MV-4-11 (cell line): ENCODE measurements around the gene LIG1.

ENCODE experiments used
- DNase-seq: peaks from one replicate; lab custom pipeline; 2025; lab: John Stamatoyannopoulos, UW

Gene LIG1

GRCh38 chr19:48181505-48181904 is 11.4 kb upstream of the LIG1 start:
- DNase-seq, result no peak

GRCh38 chr19:48176226-48176625 is 6.1 kb upstream of the LIG1 start:
- no peak for DNase-seq

- no peak for DNase-seq
Measured at GRCh38 chr19:48175578-48175977, 5.4 kb upstream of the LIG1 start.

GRCh38 chr19:48174445-48175030 is 4.4 kb upstream of the LIG1 start:
- DNase-seq, result peak; percentile 36

- no peak for DNase-seq
Measured at GRCh38 chr19:48171710-48172109, 1.6 kb upstream of the LIG1 start.

- DNase-seq, result no peak
Measured at GRCh38 chr19:48170817-48171347, 738 bp upstream of the LIG1 start.

- DNase-seq, result peak; percentile 33
Measured at GRCh38 chr19:48169578-48169938, 586 bp downstream of the LIG1 start.

GRCh38 chr19:48168689-48169088 is 1.5 kb downstream of the LIG1 start:
- no peak for DNase-seq

GRCh38 chr19:48158210-48158790 is 11.8 kb downstream of the LIG1 start:
- no peak for DNase-seq

GRCh38 chr19:48154003-48154402 is 16.1 kb downstream of the LIG1 start:
- DNase-seq, result no peak

- DNase-seq, result peak; percentile 45
Measured at GRCh38 chr19:48152551-48152950, 17.6 kb downstream of the LIG1 start.

- no peak for DNase-seq
Measured at GRCh38 chr19:48149430-48149829, 20.7 kb downstream of the LIG1 start.

- DNase-seq, result no peak
Measured at GRCh38 chr19:48148576-48148975, 21.6 kb downstream of the LIG1 start.

- DNase-seq, result no peak
Measured at GRCh38 chr19:48147597-48148175, 22.5 kb downstream of the LIG1 start.

- no peak for DNase-seq
Measured at GRCh38 chr19:48139053-48139452, 31.1 kb downstream of the LIG1 start.

GRCh38 chr19:48137411-48137810 is 32.7 kb downstream of the LIG1 start:
- no peak for DNase-seq

- no peak for DNase-seq
Measured at GRCh38 chr19:48136547-48136946, 33.6 kb downstream of the LIG1 start.

- DNase-seq, result no peak
Measured at GRCh38 chr19:48135411-48135810, 34.7 kb downstream of the LIG1 start.

- DNase-seq, result no peak
Measured at GRCh38 chr19:48133094-48133493, 37.0 kb downstream of the LIG1 start.

- DNase-seq, result no peak
Measured at GRCh38 chr19:48127561-48127960, 42.6 kb downstream of the LIG1 start.

- no peak for DNase-seq
Measured at GRCh38 chr19:48123907-48124651, 46.1 kb downstream of the LIG1 start.

- no peak for DNase-seq
Measured at GRCh38 chr19:48122421-48122820, 47.7 kb downstream of the LIG1 start.

- DNase-seq, result no peak
Measured at GRCh38 chr19:48121909-48122371, 48.2 kb downstream of the LIG1 start.
